Mucosa of descending colon (tissue), 3 donors: ENCODE measurements around the gene GGT5. TPM values are rescaled to one million over a fixed set of nuclear protein-coding genes. Genes with fewer than 3 reads are reported as not detected.
"Not testable (repeated sequence)": the region's sequence is repeated elsewhere in the genome, so short reads cannot be mapped to it uniquely, and the experiment has no call there.

Experiments used
- ATAC-seq: fragments of 200-7000 bp; cut with Tn5 transposase; one replicate; pipeline ENCODE4 v1.9.1; 2020; ENCODE audit warnings: mild to moderate bottlenecking, moderate library complexity
- DNase-seq, 3 donors: peaks; one replicate each; pipeline ENCODE4 v3.0.0-alpha.2; 2020
- H3K36me3 ChIP-seq: fragments of 200-600 bp; one replicate; pipeline ENCODE4 v1.8.0; 2021; ENCODE audit warnings: low read depth, mild to moderate bottlenecking
- H3K4me1 ChIP-seq: fragments of 200-600 bp; one replicate; pipeline ENCODE4 v1.8.0; 2021; ENCODE audit warnings: low read depth, mild to moderate bottlenecking
- H3K4me3 ChIP-seq: fragments of 200-600 bp; one replicate; pipeline ENCODE4 v1.8.0; 2021; ENCODE audit warnings: mild to moderate bottlenecking
- H3K9me3 ChIP-seq: fragments of 200-600 bp; one replicate; pipeline ENCODE4 v1.8.0; 2021; ENCODE audit warnings: mild to moderate bottlenecking
- CTCF ChIP-seq: fragments of 200-600 bp; IDR thresholded peaks from one replicate; pipeline ENCODE4 v1.8.0; 2022; ENCODE audit warnings: antibody characterized with exemption, mild to moderate bottlenecking
- intact Hi-C, 2 donors: fragments of 100-400 bp; cut with DNase I in 1 of 2; cut with micrococcal nuclease in 1 of 2; formaldehyde crosslinking; loops; one replicate each; pipeline versions ENCODE4 v1.11.0 to v1.11.1; 2022; cut with DNase I, micrococcal nuclease
- long read RNA-seq, 2 donors: library from polyadenylated mRNA; unstranded; transcript quantifications; one replicate each; pipeline ENCODE4 v2.0.0, GENCODE V29; 2019 to 2021
- total RNA-seq, 3 donors: library from RNA; stranded (reverse); fragmentation: NEBNext Ultra II Directional in 2 of 3; extraction: Animal tissue kit (Norgen Biotek cat#: 25700) in 2 of 3; gene quantifications; one replicate each; pipeline versions ENCODE4 v1.2.1 to v1.2.4, GENCODE V29; 2021 to 2023
- donor health status: DM: no; HTN: no; CAD: no; lungs with moderate emphysema.
- donor health status: DM: no; HTN: no; CAD: no.
- donor health status: DM: no; HTN: yes; CAD: no.

The GGT5 gene
- total RNA-seq = 10 to 100 TPM in 1 of 3 donors, 1 to 10 TPM in 2; 2.3 to 14.7 (median 6.6) TPM
- long read RNA-seq, donor 1, transcript GGT5-202 (12 exons, 2,494 nt) = major isoform, 8 of 19 reads
- long read RNA-seq, donor 1, partial matches to known transcripts = 0 of 19 reads
- long read RNA-seq, donor 1, other reads (novel, unspliced or antisense) = 8 of 19 reads
- long read RNA-seq, donor 2, full-length matches to known transcripts = 5 of 9 reads
- long read RNA-seq, donor 2, partial matches to known transcripts = 2 of 9 reads
- long read RNA-seq, donor 2, other reads (novel, unspliced or antisense) = 2 of 9 reads

DNA sequence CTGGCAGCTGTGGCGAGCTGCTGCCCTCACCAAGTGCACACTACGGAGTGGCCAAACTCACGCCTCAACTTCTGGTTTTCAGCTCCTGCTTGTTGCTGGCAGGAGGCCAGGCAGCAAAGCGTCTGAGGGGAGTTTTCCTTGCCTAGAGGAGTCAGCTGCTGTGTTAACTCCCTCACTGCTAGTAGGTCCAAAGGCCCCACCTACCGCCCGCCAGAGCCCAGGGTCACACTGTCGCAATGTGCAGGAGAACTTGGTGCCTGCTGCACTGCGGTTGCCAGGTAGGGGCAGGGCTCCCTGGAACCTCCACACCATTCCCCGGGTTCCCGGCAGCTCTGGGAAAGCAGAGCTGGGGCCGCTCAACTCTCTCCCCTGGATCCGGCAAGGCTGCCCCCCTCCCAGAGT, at the start of gene GGT5:
GGT5 (minus strand) TSS at position 53 of the 402 bp plus-strand sequence. CDS start 357 bp downstream, outside the sequence.
- H3K36me3 ChIP-seq, ATAC-seq, DNase-seq, intact Hi-C loops, H3K9me3 ChIP-seq, H3K4me1 ChIP-seq, H3K4me3 ChIP-seq: not testable (repeated sequence)

DNA sequence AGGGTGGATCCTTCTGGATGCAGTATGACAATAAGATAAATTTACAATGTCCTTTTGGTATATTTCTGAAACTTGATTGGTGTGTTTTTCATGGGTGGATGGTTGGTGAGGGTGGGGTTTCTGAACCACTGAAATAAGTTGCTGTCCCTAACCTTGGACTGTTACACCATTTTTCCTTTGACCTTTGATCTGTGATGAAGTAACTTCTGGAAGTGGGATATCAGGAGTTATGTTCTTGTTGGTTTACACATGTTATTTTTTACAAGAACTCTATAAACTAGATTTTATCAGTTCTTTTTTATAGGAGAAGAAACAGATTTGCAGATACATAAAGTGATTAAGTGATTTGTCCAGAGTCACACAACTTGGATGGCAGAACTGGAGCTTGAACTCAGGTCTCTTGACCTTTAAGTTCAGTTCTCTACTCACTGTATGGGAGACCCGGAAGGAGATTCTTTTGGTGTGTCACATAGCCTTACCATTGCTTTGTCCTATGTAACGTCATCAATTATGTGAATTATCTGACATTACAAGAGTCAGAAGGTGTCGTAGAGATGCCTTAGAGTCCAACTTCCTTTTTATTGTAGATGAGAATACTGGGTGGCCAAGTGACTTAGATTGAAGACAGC, 47.4 kb upstream of the GGT5 start:
- DNase-seq, H3K9me3 ChIP-seq, intact Hi-C loops, H3K36me3 ChIP-seq, H3K4me3 ChIP-seq: not testable (repeated sequence)
- peaks cover 22% of the 10 kb centered on the region for H3K4me1 ChIP-seq
- peak; percentile 76 for ATAC-seq

DNA sequence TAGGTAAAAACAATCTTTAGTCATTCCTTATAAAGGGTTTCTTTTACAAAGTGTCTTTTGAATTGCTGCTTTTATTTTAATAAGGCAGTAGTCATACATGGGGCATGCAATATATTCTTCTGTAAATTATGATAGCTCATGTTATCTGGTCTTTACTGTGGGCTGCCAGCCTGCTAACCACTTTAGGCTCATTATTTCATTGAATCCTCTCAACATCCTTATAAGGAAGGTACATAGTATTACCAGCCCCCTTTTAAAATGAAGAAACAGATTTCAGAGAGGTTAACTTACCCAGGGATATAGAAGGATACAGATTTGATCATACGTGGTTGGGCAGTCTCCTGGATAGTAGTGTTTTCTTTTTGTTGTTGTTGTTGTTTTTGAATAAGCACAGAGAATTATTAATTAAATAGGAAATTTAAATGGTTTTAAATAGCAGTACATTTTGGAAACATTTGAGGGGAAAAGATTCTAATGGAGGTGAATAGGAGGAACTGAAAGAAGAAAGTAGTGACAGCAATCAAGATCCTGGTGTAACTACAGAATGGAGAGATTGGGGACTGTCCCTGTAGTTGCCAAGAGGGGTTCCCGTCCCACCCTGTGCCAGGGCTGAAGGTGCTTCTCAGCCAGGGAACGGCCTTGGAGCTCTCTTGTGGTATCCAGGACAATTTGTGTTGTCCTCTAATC, 46.8 kb upstream of the GGT5 start:
- H3K4me1 ChIP-seq = peaks cover 23% of the 10 kb centered on the region
- intact Hi-C loops = no loop called here
- H3K4me3 ChIP-seq = no peak overlapping the region
- H3K36me3 ChIP-seq = no peaks in the 10 kb centered on the region
- TF ChIP-seq CTCF = no peak
- ATAC-seq (no peak), DNase-seq (no peak)
- H3K9me3 ChIP-seq = no peaks in the 10 kb centered on the region

- H3K4me1 ChIP-seq = peaks cover 29% of the 10 kb centered on the region
- ATAC-seq (no peak), DNase-seq (no peak)
- TF ChIP-seq CTCF = no peak
- no peaks in the 10 kb centered on the region for H3K9me3 ChIP-seq
- no peaks in the 10 kb centered on the region for H3K36me3 ChIP-seq
- intact Hi-C loops = no loop called here
- no peak overlapping the region for H3K4me3 ChIP-seq
Measured at GRCh38 chr22:24290459-24290858, 45.6 kb upstream of the GGT5 start.

DNA sequence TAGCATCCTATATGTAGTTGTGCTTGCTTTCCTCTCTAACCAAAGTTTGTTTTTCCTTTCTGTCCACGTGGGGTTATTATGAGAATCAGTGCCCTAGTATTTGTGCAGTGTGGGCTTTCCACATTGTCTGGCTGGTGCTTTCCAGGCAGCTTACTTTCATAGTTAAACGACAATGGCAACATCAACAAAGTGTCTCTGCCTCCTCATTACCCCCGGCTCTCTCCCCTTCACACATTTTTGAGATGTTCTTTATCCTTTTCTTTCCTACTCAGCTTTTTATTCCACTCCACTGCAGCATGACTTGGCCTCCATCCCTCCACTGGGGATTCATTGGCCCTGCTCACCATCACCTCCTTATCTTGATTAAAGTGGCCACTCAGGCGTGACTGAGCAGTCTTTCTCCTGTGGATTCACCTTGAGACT, 44.9 kb upstream of the GGT5 start:
- no peaks in the 10 kb centered on the region for H3K36me3 ChIP-seq

DNA sequence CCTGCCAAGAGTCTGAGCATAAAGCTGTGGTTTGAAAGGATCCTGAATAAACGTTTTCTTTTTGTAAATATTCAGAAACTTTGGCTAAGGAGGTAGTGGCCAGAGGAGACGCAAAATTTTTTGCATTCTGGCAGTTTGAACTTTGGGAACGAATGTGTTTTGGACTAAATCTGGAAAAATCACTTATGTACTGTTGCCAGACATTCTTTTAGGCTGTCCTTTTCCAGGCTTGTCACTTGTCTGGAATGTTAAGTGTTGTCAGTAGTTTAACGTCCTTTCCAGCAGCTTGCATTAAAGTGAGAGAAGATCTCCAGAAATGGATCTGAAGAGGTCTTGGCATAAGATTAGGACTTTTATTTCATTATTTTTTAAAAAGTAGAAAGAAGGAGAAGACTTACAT, 44.2 kb upstream of the GGT5 start:
- peaks cover 32% of the 10 kb centered on the region for H3K4me1 ChIP-seq
- no peak overlapping the region for H3K4me3 ChIP-seq

More for the DNA sequence above, 44.9 kb upstream of the GGT5 start:
- H3K4me1 ChIP-seq = peaks cover 29% of the 10 kb centered on the region
- H3K9me3 ChIP-seq = no peaks in the 10 kb centered on the region
- H3K4me3 ChIP-seq = no peak overlapping the region
- DNase-seq (no peak), ATAC-seq (no peak)
- intact Hi-C loops = no loop called here
- TF ChIP-seq CTCF = no peak

DNA sequence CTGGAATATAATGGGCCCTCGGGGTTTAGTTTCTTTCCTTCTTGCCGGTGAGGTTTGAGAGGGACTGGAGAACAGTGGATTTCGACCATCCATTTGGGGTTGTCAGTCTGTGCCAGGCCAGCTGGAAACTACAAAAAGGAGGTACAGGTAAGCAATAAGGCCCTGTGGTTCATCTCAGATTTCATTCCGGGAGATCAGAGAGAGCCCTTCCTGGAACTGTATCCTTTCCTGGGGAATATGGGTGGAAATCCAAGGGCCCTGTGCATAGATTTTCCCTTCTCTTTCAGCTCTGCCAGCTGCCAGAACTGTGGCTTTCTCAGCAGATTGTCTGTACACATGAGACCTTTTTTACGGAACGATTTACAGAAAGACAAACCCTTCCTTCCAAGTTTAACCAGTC, 42.9 kb upstream of the GGT5 start:
- H3K4me1 ChIP-seq = peaks cover 27% of the 10 kb centered on the region
- intact Hi-C loops, DNase-seq, H3K36me3 ChIP-seq, ATAC-seq, H3K9me3 ChIP-seq, H3K4me3 ChIP-seq: not testable (repeated sequence)

More for the DNA sequence above, 44.2 kb upstream of the GGT5 start:
- Histone ChIP-seq H3K9me3 (no peaks in the 10 kb centered on the region), H3K36me3 (no peaks in the 10 kb centered on the region)
- no peak for TF ChIP-seq CTCF
- ATAC-seq (no peak), DNase-seq (no peak)
- intact Hi-C loops = no loop called here

- ATAC-seq, H3K36me3 ChIP-seq, H3K9me3 ChIP-seq, intact Hi-C loops, DNase-seq, H3K4me3 ChIP-seq: not testable (repeated sequence)
- peaks cover 26% of the 10 kb centered on the region for H3K4me1 ChIP-seq
Measured at GRCh38 chr22:24287212-24287611, 42.3 kb upstream of the GGT5 start.
